Measurements from ENCODE around the gene SMTNL1. TPM values are rescaled to one million over a fixed set of nuclear protein-coding genes. Genes with fewer than 3 reads are reported as not detected.

Gene SMTNL1
- total and polyA plus RNA-seq, 2 donors from 2014 or later = not detected

GRCh38 chr11:57499983-57500461, 37.4 kb upstream of the SMTNL1 start:
- H3K27me3 ChIP-seq (ENCODE audit: control insufficient read depth, insufficient read depth, low read length) = no peaks in the 10 kb centered on the region
- H3K9me3 ChIP-seq (ENCODE audit: control insufficient read depth in 2 of 3, insufficient read depth in 1 of 3, low read length in 3 of 3) = no peaks in the 10 kb centered on the region
- intact Hi-C loops (cut with DNase I) = no loop called here
- H3K4me1 ChIP-seq (ENCODE audit: control insufficient read depth in 2 of 3, insufficient read depth in 2 of 3, low read depth in 1 of 3, low read length in 3 of 3) = peaks cover 0 to 16% (median 12%) of the 10 kb centered on the region in 3 donors
- H3K27ac ChIP-seq (ENCODE audit: low read depth in 2 of 2, low read length in 2 of 2) = peak overlapping the region; percentile 51 to 58
- no peak for FAIRE-seq
- H3K36me3 ChIP-seq (ENCODE audit: control insufficient read depth in 2 of 3, insufficient read depth in 3 of 3, low read length in 3 of 3) = no peaks in the 10 kb centered on the region
- peak in 3 of 5 donors; percentile 28 to 62 (median 49) for DNase-seq
- no peak for TF ChIP-seq CTCF (IDR thresholded peaks at IDR 0.05; ENCODE audit: borderline replicate concordance, extremely low read depth, insufficient read depth)
- H3K4me3 ChIP-seq (ENCODE audit: low read length in 3 of 3) = peak overlapping the region; percentile 22 to 55 (median 32)
- peak overlapping the region; percentile 6 to 51 (median 42) for H3K9ac ChIP-seq (ENCODE audit: low read length in 3 of 3)

GRCh38 chr11:57500515-57500914, 36.9 kb upstream of the SMTNL1 start:
- no peak overlapping the region for H3K27ac ChIP-seq (ENCODE audit: low read depth in 2 of 2, low read length in 2 of 2)
- FAIRE-seq = no peak
- no peak overlapping the region for H3K4me3 ChIP-seq (ENCODE audit: low read length in 3 of 3)
- intact Hi-C loops (cut with DNase I) = no loop called here
- no peaks in the 10 kb centered on the region for H3K27me3 ChIP-seq (ENCODE audit: control insufficient read depth, insufficient read depth, low read length)
- H3K9ac ChIP-seq (ENCODE audit: low read length in 3 of 3) = no peak overlapping the region
- no peak for TF ChIP-seq CTCF (IDR thresholded peaks at IDR 0.05; ENCODE audit: borderline replicate concordance, extremely low read depth, insufficient read depth)
- H3K9me3 ChIP-seq (ENCODE audit: control insufficient read depth in 2 of 3, insufficient read depth in 1 of 3, low read length in 3 of 3) = no peaks in the 10 kb centered on the region
- no peaks in the 10 kb centered on the region for H3K36me3 ChIP-seq (ENCODE audit: control insufficient read depth in 2 of 3, insufficient read depth in 3 of 3, low read length in 3 of 3)
- peaks cover 0 to 16% (median 12%) of the 10 kb centered on the region in 3 donors for H3K4me1 ChIP-seq (ENCODE audit: control insufficient read depth in 2 of 3, insufficient read depth in 2 of 3, low read depth in 1 of 3, low read length in 3 of 3)
- DNase-seq = peak in 1 of 5 donors; percentile 54

GRCh38 chr11:57500926-57501325, 36.5 kb upstream of the SMTNL1 start:
- H3K27me3 ChIP-seq (ENCODE audit: control insufficient read depth, insufficient read depth, low read length) = no peaks in the 10 kb centered on the region
- H3K9ac ChIP-seq (ENCODE audit: low read length in 3 of 3) = no peak overlapping the region
- peaks cover 0 to 16% (median 12%) of the 10 kb centered on the region in 3 donors for H3K4me1 ChIP-seq (ENCODE audit: control insufficient read depth in 2 of 3, insufficient read depth in 2 of 3, low read depth in 1 of 3, low read length in 3 of 3)
- H3K9me3 ChIP-seq (ENCODE audit: control insufficient read depth in 2 of 3, insufficient read depth in 1 of 3, low read length in 3 of 3) = no peaks in the 10 kb centered on the region
- TF ChIP-seq CTCF (IDR thresholded peaks at IDR 0.05; ENCODE audit: borderline replicate concordance, extremely low read depth, insufficient read depth) = no peak
- intact Hi-C loops (cut with DNase I) = no loop called here
- H3K27ac ChIP-seq (ENCODE audit: low read depth in 2 of 2, low read length in 2 of 2) = no peak overlapping the region
- FAIRE-seq = no peak
- no peaks in the 10 kb centered on the region for H3K36me3 ChIP-seq (ENCODE audit: control insufficient read depth in 2 of 3, insufficient read depth in 3 of 3, low read length in 3 of 3)
- no peak for DNase-seq
- H3K4me3 ChIP-seq (ENCODE audit: low read length in 3 of 3) = no peak overlapping the region

GRCh38 chr11:57501953-57502352, 35.4 kb upstream of the SMTNL1 start:
- Histone ChIP-seq H3K9me3 (ENCODE audit: control insufficient read depth in 2 of 3, insufficient read depth in 1 of 3, low read length in 3 of 3) (no peaks in the 10 kb centered on the region), H3K4me3 (ENCODE audit: low read length in 3 of 3) (no peak overlapping the region), H3K36me3 (ENCODE audit: control insufficient read depth in 2 of 3, insufficient read depth in 3 of 3, low read length in 3 of 3) (no peaks in the 10 kb centered on the region), H3K27me3 (ENCODE audit: control insufficient read depth, insufficient read depth, low read length) (no peaks in the 10 kb centered on the region), H3K4me1 (ENCODE audit: control insufficient read depth in 2 of 3, insufficient read depth in 2 of 3, low read depth in 1 of 3, low read length in 3 of 3) (peaks cover 0 to 16% (median 12%) of the 10 kb centered on the region in 3 donors), H3K9ac (ENCODE audit: low read length in 3 of 3) (no peak overlapping the region), H3K27ac (ENCODE audit: low read depth in 2 of 2, low read length in 2 of 2) (peak overlapping the region in 1 of 2 donors; percentile 38)
- intact Hi-C loops (cut with DNase I) = no loop called here
- DNase-seq (no peak), FAIRE-seq (no peak)
- no peak for TF ChIP-seq CTCF (IDR thresholded peaks at IDR 0.05; ENCODE audit: borderline replicate concordance, extremely low read depth, insufficient read depth)
